Nucleus accumbens (tissue), 56 donors: ENCODE results near the gene GRIK1.
"Not testable (repeated sequence)": the region's sequence is repeated elsewhere in the genome, so short reads cannot be mapped to it uniquely, and the experiment has no call there.

Experiments
- DNase-seq, 56 donors: peaks; one replicate each; lab custom pipeline; 2025; lab: John Stamatoyannopoulos, UW

The GRIK1 gene

DNA sequence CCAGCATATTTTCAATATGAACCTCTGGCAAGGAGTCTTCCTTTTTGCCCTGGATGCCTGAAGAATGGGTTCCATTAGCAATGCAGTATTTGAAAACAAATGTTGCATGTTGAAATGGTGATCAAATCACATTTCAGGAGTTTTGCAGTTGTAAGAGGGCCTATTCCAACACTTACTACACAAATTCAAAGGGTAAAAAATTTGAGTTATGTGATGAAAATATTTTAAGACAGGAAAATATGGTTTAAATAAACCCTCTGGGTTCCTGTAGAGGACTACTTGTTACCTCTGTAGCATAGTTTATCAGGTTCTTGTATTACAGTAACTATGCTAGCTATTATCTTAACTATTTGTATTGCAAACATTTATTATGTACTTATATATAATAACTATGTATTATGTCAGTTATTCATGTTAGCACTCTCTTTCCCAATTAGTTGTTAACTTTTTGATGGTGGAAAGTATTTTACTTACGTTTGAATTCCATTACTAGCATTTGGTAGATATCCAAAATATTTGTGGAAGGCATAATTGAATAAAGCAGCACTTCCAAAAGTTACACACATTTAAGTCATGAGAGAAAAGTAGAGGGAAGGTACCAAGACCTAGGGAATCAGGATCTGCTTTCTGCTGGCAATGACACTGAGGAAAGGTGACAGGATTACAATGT lies 312.9 kb downstream of the GRIK1 start:
- no peak for DNase-seq

DNA sequence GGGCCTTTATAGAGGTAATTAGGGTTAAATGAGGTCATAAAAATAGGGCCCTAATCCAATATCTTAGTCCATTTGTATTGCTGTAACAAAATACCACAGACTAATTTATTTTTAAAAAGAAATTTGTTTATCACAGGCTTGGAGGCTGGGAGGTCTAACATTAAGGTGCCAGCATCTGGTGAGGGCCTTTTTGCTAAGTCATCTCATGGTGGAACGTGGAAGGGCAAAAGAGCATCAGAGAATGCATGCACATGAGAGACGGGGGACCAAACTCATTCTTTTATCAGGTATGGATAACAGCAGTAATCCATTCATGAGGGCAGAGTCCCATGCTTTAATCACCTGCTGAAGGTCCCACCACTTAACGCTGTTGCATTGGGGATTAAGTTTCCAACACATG lies 313.8 kb downstream of the GRIK1 start:
- DNase-seq = no peak

- no peak for DNase-seq
Measured at GRCh38 chr21:29624776-29625175, 315.0 kb downstream of the GRIK1 start.

GRCh38 chr21:29621525-29621924 lies 318.3 kb downstream of the GRIK1 start:
- DNase-seq = no peak

DNA sequence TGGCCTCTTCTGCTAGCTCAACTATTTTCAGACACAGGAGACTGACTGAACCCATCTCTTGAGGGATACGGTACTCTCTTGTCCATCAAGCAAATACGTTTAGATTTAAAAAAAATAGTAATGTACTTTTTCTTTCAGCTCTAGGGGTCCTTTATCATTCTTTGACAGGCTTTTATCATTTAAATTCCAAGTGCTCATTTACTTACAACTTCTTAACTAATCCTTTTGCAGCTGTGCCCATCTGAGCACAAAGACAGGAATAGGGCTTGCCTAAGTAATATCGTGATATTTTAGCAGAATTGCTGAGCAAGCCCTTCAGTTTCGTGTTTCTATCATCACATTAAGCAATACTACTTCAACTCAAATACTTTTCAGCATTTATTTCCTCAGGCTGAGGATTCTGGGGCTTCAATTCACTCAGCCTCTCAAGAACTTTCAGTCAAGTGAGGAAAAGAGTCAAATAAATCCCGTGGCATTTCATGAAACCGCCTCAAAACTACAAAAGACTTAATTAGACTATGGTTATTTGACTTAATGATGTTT lies 323.5 kb downstream of the GRIK1 start:
- DNase-seq = no peak

- no peak for DNase-seq
Measured at GRCh38 chr21:29613877-29614276, 325.9 kb downstream of the GRIK1 start.

DNA sequence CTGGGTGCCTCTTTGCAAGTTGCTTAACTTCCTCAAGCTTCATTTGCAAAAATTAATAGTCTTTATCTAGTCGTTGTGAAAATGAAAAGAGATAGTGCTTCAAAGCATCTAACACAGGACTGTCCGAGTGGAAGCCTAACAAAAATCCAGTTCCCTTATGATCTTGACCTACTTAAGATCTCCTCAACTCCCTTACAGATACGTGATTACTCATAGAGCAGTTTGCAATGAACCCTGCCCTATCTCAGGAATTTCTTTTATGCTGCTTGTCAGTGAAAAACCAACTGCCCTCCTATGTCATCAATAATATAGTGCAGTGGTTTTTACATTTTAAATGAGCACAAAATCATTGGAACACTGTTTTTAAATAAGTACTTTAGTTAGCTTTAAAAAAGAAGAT lies 326.8 kb downstream of the GRIK1 start:
- DNase-seq = no peak

DNA sequence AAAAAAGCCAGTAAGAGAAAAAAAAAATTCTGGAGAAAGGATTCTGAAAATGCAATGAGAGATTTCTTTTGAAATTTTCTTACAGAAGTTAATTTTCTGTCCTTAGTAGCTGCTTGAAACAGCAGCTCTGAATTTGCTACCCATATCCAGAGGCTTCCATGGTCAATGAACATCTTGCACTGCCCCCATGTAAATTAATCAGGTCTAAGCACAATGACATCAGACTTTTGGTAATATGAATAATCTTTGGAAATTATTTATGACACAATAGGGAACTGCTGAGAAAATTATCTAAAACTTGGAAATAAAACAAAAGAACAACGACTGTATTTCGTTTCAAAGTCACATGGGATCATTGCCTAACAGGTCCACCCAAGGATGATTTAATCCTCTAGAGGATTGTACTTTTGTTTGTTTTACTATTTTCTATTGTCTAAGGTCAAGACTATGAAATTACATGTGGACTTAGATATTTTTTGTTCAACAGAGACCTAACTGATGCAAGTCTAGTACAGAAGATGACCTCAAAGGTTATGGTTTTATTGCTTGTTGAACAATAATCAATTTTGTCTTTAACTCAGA lies 328.9 kb downstream of the GRIK1 start:
- no peak for DNase-seq

DNA sequence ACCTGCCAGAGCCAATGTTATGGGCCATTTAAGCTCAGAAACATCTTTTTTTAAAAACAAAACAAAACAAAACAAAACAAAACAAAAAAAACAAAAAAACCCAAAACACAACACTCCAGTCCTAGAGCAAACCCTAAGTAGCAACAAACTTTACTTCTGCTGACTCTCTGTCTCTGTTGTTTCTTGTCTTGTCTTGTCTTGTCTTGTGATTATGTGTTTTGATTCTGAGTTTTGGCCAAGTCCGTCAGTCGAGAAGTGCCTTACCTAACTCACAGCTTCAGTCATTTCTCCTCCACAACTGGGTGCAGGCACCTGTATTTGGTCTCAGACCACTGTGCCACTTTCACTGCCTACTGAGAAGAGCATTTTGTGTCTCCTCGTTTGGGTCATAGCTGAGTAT lies 333.2 kb downstream of the GRIK1 start:
- DNase-seq = no peak

- not testable (repeated sequence) for DNase-seq
Measured at GRCh38 chr21:29605219-29605618, 334.6 kb downstream of the GRIK1 start.

- no peak for DNase-seq
Measured at GRCh38 chr21:29604076-29604475, 335.7 kb downstream of the GRIK1 start.

DNA sequence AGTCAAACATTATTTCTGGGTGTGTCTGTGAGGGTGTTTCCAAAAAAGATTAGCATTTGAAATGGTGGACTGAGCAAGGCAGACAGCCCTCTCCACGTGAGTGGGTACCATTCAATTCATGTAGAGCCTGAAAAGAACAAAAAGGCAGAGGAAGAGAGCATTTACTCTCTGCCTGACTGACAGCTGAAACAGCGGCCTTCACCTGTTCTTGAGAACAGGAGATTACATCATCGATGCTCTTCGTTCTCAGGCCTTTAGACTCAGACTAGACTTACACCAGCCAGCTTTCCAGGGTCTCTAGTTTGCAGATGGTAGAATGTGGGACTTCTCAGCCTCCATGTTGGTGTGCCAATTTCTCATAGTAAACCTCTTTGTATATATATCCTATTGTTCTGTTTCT lies 338.7 kb downstream of the GRIK1 start:
- DNase-seq = no peak

GRCh38 chr21:29586696-29587095 lies 353.1 kb downstream of the GRIK1 start:
- no peak for DNase-seq

DNA sequence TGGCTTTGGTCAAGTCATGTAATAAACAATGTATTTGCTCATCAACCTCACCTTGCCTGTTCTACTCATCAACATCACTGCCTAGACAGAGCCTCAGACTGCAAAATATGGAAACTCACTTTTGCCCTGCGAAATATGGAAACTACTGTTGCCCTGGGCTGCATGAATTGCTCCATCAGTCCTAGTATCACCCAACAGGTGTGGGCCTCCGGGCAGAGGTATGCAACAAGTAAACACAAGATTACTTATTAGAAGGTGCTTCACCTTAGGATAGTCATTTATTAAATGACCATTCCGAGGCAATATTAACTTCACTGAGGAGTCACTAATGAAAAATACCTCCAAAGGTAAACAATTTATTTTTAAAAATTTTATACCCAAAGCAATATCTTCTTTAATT lies 354.3 kb downstream of the GRIK1 start:
- no peak for DNase-seq

GRCh38 chr21:29583424-29583924 lies 356.3 kb downstream of the GRIK1 start:
- no peak for DNase-seq

DNA sequence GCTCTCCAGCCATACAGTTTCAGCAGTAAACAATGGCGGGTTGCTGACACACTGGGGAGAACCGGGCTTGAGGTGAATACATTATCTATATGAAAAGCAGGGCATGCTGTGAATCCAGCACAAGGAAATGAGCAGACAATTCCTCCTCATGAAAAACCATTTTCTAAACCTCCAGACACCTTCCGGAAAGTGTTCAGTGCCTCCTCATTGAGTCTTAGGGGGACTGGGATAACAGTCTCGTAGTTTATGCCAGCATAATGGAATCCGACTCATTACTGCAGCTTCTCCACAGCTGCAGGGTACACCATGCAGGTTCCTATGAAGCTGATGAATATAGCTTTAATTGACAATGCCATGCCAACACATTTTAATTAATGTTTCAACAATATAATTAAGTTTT lies 356.9 kb downstream of the GRIK1 start:
- DNase-seq = no peak

- DNase-seq = no peak
Measured at GRCh38 chr21:29581393-29581792, 358.4 kb downstream of the GRIK1 start.

DNA sequence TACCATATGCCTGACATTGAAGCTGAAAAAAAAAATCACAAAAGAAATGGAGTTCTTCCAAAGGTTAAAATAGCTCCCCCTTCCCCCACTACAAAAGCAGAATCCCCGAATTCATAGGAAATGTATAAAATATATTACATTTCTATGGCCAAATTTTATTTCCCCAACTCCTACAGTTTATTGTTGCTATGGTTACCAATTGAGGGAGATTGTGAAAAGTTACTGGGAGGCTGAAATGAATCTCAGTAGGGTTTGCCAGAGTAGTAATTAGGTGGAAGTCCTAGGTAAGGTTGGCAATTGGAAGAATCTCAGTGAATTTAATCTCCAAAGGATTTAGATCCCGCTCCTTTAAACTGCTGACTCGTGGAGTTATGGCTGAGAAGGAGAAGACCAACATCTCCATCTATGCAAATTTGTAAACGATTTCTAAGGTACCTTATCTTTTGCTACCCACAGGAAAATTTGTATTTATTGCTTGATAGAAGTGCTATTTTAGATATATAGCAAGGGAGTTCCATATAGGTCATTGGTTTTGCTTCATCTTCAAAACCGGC lies 359.0 kb downstream of the GRIK1 start:
- DNase-seq = no peak

GRCh38 chr21:29578306-29578705 lies 361.5 kb downstream of the GRIK1 start:
- no peak for DNase-seq

- no peak for DNase-seq
Measured at GRCh38 chr21:29571949-29572348, 367.8 kb downstream of the GRIK1 start.

- no peak for DNase-seq
Measured at GRCh38 chr21:29568020-29568697, 371.6 kb downstream of the GRIK1 start.
